HCT116 (cell line): ENCODE measurements around the gene STAT2. TPM values are rescaled to one million over a fixed set of nuclear protein-coding genes. Genes with fewer than 3 reads are reported as not detected.

Source experiments
- ATAC-seq: fragments of 200-7000 bp; cut with Tn5 transposase; 2 replicates; pipeline ENCODE4 v1.9.1; 2020; ENCODE audit warnings: mild to moderate bottlenecking, moderate library complexity
- BruUV-seq: library from RNA; stranded (reverse); fragments of 400-500 nt; replicated peaks from 2 replicates; lab custom pipeline; 2021; lab: Mats Ljungman, UMichigan
- CTCF ChIA-PET: fragments of 300-600 bp; sonication (Branson Sonifier 250); formaldehyde crosslinking; loops from one replicate; lab custom pipeline; 2021; ENCODE audit warnings: antibody characterized with exemption; lab: Charles Lee
- POLR2A ChIA-PET: fragments of 300-600, 350-600 bp; sonication (Branson Sonifier 250); formaldehyde crosslinking; loops from one replicate; lab custom pipeline; 2021; ENCODE audit warnings: antibody characterized with exemption; lab: Charles Lee
- RAD21 ChIA-PET, 2 experiments: fragments of 300-600 bp; sonication (Branson Sonifier 250); formaldehyde crosslinking; loops; one replicate each; lab custom pipeline; 2023; ENCODE audit warnings: low total read pairs in 2 of 2; ENCODE audit not compliant: uncharacterized antibody in 2 of 2, unreplicated experiment in 2 of 2, low non-redundant PET in 1 of 2; lab: Charles Lee
- DNase-seq: peaks from one replicate; pipeline ENCODE4 v3.0.0-alpha.2; 2010; ENCODE audit warnings: low read depth, low spot score
- H2AFZ ChIP-seq: fragments of 200-600 bp; shearing (Covaris generic), sonication (generic); 2 replicates; pipeline ENCODE4 v1.6.1; 2017; ENCODE audit warnings: low read depth, mixed run types, mixed read lengths, antibody characterized with exemption, low read length; ENCODE audit not compliant: poor library complexity, severe bottlenecking
- H3K27ac ChIP-seq: 2 replicates; pipeline ENCODE4 v1.5.1; 2012; ENCODE audit warnings: low read depth, low read length
- H3K27me3 ChIP-seq: fragments of 200-600 bp; sonication (generic); 2 replicates; pipeline ENCODE4 v1.6.1; 2016; ENCODE audit warnings: mixed run types, low read length, mixed read lengths; ENCODE audit not compliant: insufficient read depth
- H3K36me3 ChIP-seq, 2 experiments: fragments of 200-500 bp in 1 of 2; fragments of 200-600 bp in 1 of 2; sonication (Bioruptor generic) in 1 of 2; sonication (generic) in 1 of 2; 2 replicates each; pipeline versions ENCODE4 v1.5.1 to v1.6.1; 2014 to 2016; ENCODE audit warnings: low read length in 2 of 2, inconsistent platforms in 1 of 2, mixed read lengths in 1 of 2, mixed run types in 1 of 2; ENCODE audit not compliant: insufficient read depth in 2 of 2, control insufficient read depth in 1 of 2
- H3K4me1 ChIP-seq, 2 experiments: fragments of 200-600 bp in 1 of 2; sonication (generic) in 1 of 2; 2 replicates each; pipeline versions ENCODE4 v1.5.1 to v1.6.1; 2012 to 2017; ENCODE audit warnings: low read length in 2 of 2, inconsistent platforms in 1 of 2, mild to moderate bottlenecking in 1 of 2, mixed read lengths in 1 of 2, mixed run types in 1 of 2, moderate library complexity in 1 of 2; ENCODE audit not compliant: insufficient read depth in 2 of 2, control insufficient read depth in 1 of 2
- H3K4me2 ChIP-seq: fragments of 200-600 bp; sonication (generic); 2 replicates; pipeline ENCODE4 v1.6.1; 2017; ENCODE audit warnings: mixed run types, low read length, mixed read lengths
- H3K4me3 ChIP-seq, 2 experiments: fragments of 200-600 bp in 1 of 2; sonication (generic) in 1 of 2; replicated peaks in 1 of 2; 2 replicates each; pipeline ENCODE4 v1.5.1; 2011 to 2016; ENCODE audit warnings: low read length in 2 of 2, control low read depth in 1 of 2, low read depth in 1 of 2, mild to moderate bottlenecking in 1 of 2, mixed read lengths in 1 of 2, mixed run types in 1 of 2
- H3K79me2 ChIP-seq: fragments of 200-600 bp; sonication (generic); 2 replicates; pipeline ENCODE4 v1.6.1; 2017; ENCODE audit warnings: mild to moderate bottlenecking, mixed run types, low read length, moderate library complexity, mixed read lengths; ENCODE audit not compliant: insufficient read depth
- H3K9ac ChIP-seq: fragments of 200-600 bp; sonication (generic); 2 replicates; pipeline ENCODE4 v1.6.1; 2016; ENCODE audit warnings: low read length, mixed read lengths
- H3K9me2 ChIP-seq: fragments of 200-600 bp; sonication (generic), shearing (Covaris generic); 2 replicates; pipeline ENCODE4 v1.6.1; 2017; ENCODE audit warnings: mixed run types, mild to moderate bottlenecking, moderate library complexity; ENCODE audit not compliant: insufficient read depth
- H3K9me3 ChIP-seq, 2 experiments: fragments of 200-500 bp in 1 of 2; fragments of 200-600 bp in 1 of 2; sonication (Bioruptor generic) in 1 of 2; sonication (generic) in 1 of 2; 2 replicates each; pipeline ENCODE4 v1.6.1; 2014 to 2017; ENCODE audit warnings: low read length in 2 of 2, mixed read lengths in 2 of 2, inconsistent platforms in 1 of 2, low read depth in 1 of 2, mild to moderate bottlenecking in 1 of 2, mixed run types in 1 of 2, moderate library complexity in 1 of 2; ENCODE audit not compliant: control insufficient read depth in 1 of 2, insufficient read depth in 1 of 2
- H4K20me1 ChIP-seq: fragments of 200-600 bp; sonication (generic), shearing (Covaris generic); 2 replicates; pipeline ENCODE4 v1.6.1; 2017; ENCODE audit warnings: mixed run types, mild to moderate bottlenecking, moderate library complexity; ENCODE audit not compliant: insufficient read depth
- ELF1 ChIP-seq: IDR thresholded peaks from 2 replicates; pipeline ENCODE4 v1.6.1; 2012; ENCODE audit warnings: low read depth, borderline replicate concordance
- EZH2phosphoT487 ChIP-seq: fragments of 200-600 bp; IDR thresholded peaks from 2 replicates; pipeline ENCODE4 v1.6.1; 2018; ENCODE audit warnings: antibody characterized with exemption, borderline replicate concordance
- FOSL1 ChIP-seq: IDR thresholded peaks from 2 replicates; pipeline ENCODE4 v1.6.1; 2012; ENCODE audit warnings: low read depth
- POLR2AphosphoS5 ChIP-seq: IDR thresholded peaks from 2 replicates; pipeline ENCODE4 v1.6.1; 2011; ENCODE audit warnings: mild to moderate bottlenecking, low read depth, low read length, moderate library complexity
- RAD21 ChIP-seq: IDR thresholded peaks from 2 replicates; pipeline ENCODE4 v1.6.1; 2012; ENCODE audit warnings: low read depth, mild to moderate bottlenecking
- SP1 ChIP-seq: IDR thresholded peaks from 2 replicates; pipeline ENCODE4 v1.6.1; 2012; ENCODE audit warnings: low read depth
- ZFX ChIP-seq: fragments of 450-650 bp; IDR thresholded peaks from 2 replicates; pipeline ENCODE4 v1.6.1; 2017
- ZNF274 ChIP-seq: fragments of 200-500 bp; sonication (Bioruptor generic); IDR thresholded peaks from 2 replicates; pipeline ENCODE4 v1.6.1; 2014; ENCODE audit warnings: mild to moderate bottlenecking, low read depth, low read length, inconsistent platforms
- intact Hi-C: fragments of 100-400 bp; cut with micrococcal nuclease; formaldehyde crosslinking; loops from 2 replicates; pipeline ENCODE4 v1.10.0; 2022
- total RNA-seq: library from RNA; stranded (reverse); gene quantifications from one replicate; pipeline ENCODE4 v1.2.1, GENCODE V29; 2021; ENCODE audit not compliant: unreplicated experiment
- TF ChIP-seq, protein P1 (sequence below): IDR thresholded peaks from 2 replicates; pipeline ENCODE4 v1.6.1; 2011; ENCODE audit warnings: mild to moderate bottlenecking, low read length, moderate library complexity; ENCODE audit not compliant: insufficient replicate concordance; ENCODE audit errors: extremely low read depth
- TF ChIP-seq, protein P2 (sequence below): IDR thresholded peaks from 2 replicates; pipeline ENCODE4 v1.6.1; 2012; ENCODE audit warnings: low read depth
- TF ChIP-seq, protein P3 (sequence below): IDR thresholded peaks from 2 replicates; pipeline ENCODE4 v1.6.1; 2012

STAT2 gene
- total RNA-seq, 1 experiment from 2014 or later = 53.1 TPM

GRCh38 chr12:56308714-56309113 lies 51.2 kb downstream of the STAT2 start:
- Histone ChIP-seq H3K27ac (no peak overlapping the region), H3K4me1 (no peaks in the 10 kb centered on the region), H4K20me1 (no peaks in the 10 kb centered on the region), H3K79me2 (0 out of 2 replicates have a peak, but pooled peaks cover 7% of the 10 kb centered on the region), H3K4me2 (no peak overlapping the region), H3K27me3 (no peaks in the 10 kb centered on the region), H3K4me3 (no peak overlapping the region), H2AFZ (no peak overlapping the region), H3K9me3 (no peaks in the 10 kb centered on the region), H3K36me3 (peaks cover 20 to 21% of the 10 kb centered on the region in 2 experiments; a peak in 3 of 4 replicates), H3K9ac (no peak overlapping the region), H3K9me2 (no peaks in the 10 kb centered on the region)
- ChIA-PET RAD21 (no interaction called here), POLR2A (interaction anchor here (0.8 to 1.3 kb wide), 2 partner anchors 14 to 25 kb away, joined by 3 to 5 read pairs; partner anchors contain the start of gene PAN2), CTCF (interaction anchor here (1.2 kb wide), 1 partner anchor 156 kb away, joined by 3 read pairs; no protein-coding TSS in a partner anchor)
- no peak for ATAC-seq
- DNase-seq = no peak
- no TSS peak for BruUV-seq
- intact Hi-C loops = no loop called here
- no peak for TF ChIP-seq EZH2phosphoT487
- no peak for TF ChIP-seq ZNF274
- TF ChIP-seq ELF1 = no peak
- no peak for TF ChIP-seq POLR2AphosphoS5
- no peak for TF ChIP-seq FOSL1
- no peak for TF ChIP-seq SP1
- TF ChIP-seq RAD21 = no peak
- no peak for TF ChIP-seq ZFX
- TF ChIP-seq, protein P1, sequence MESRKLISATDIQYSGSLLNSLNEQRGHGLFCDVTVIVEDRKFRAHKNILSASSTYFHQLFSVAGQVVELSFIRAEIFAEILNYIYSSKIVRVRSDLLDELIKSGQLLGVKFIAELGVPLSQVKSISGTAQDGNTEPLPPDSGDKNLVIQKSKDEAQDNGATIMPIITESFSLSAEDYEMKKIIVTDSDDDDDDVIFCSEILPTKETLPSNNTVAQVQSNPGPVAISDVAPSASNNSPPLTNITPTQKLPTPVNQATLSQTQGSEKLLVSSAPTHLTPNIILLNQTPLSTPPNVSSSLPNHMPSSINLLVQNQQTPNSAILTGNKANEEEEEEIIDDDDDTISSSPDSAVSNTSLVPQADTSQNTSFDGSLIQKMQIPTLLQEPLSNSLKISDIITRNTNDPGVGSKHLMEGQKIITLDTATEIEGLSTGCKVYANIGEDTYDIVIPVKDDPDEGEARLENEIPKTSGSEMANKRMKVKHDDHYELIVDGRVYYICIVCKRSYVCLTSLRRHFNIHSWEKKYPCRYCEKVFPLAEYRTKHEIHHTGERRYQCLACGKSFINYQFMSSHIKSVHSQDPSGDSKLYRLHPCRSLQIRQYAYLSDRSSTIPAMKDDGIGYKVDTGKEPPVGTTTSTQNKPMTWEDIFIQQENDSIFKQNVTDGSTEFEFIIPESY = no peak
- TF ChIP-seq, protein P2, sequence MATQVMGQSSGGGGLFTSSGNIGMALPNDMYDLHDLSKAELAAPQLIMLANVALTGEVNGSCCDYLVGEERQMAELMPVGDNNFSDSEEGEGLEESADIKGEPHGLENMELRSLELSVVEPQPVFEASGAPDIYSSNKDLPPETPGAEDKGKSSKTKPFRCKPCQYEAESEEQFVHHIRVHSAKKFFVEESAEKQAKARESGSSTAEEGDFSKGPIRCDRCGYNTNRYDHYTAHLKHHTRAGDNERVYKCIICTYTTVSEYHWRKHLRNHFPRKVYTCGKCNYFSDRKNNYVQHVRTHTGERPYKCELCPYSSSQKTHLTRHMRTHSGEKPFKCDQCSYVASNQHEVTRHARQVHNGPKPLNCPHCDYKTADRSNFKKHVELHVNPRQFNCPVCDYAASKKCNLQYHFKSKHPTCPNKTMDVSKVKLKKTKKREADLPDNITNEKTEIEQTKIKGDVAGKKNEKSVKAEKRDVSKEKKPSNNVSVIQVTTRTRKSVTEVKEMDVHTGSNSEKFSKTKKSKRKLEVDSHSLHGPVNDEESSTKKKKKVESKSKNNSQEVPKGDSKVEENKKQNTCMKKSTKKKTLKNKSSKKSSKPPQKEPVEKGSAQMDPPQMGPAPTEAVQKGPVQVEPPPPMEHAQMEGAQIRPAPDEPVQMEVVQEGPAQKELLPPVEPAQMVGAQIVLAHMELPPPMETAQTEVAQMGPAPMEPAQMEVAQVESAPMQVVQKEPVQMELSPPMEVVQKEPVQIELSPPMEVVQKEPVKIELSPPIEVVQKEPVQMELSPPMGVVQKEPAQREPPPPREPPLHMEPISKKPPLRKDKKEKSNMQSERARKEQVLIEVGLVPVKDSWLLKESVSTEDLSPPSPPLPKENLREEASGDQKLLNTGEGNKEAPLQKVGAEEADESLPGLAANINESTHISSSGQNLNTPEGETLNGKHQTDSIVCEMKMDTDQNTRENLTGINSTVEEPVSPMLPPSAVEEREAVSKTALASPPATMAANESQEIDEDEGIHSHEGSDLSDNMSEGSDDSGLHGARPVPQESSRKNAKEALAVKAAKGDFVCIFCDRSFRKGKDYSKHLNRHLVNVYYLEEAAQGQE = no peak
- TF ChIP-seq, protein P3, sequence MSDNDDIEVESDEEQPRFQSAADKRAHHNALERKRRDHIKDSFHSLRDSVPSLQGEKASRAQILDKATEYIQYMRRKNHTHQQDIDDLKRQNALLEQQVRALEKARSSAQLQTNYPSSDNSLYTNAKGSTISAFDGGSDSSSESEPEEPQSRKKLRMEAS = no peak
